DOHH2 (cell line): Measurements from ENCODE around the gene PELI2.

Experiments
- EZH2phosphoT487 ChIP-seq: fragments of 200-600 bp; sonication (generic); IDR thresholded peaks from 2 replicates; pipeline ENCODE4 v1.6.1; 2017; ENCODE audit warnings: borderline replicate concordance, mild to moderate bottlenecking, antibody characterized with exemption, low read length, moderate library complexity, mixed read lengths
- TF ChIP-seq, protein P1 (sequence below): fragments of 200-600 bp; sonication (generic); IDR thresholded peaks from one replicate; pipeline ENCODE4 v1.5.1; 2014; ENCODE audit warnings: antibody characterized with exemption, mild to moderate bottlenecking, low read depth, low read length; ENCODE audit not compliant: poor library complexity, severe bottlenecking

DNA sequence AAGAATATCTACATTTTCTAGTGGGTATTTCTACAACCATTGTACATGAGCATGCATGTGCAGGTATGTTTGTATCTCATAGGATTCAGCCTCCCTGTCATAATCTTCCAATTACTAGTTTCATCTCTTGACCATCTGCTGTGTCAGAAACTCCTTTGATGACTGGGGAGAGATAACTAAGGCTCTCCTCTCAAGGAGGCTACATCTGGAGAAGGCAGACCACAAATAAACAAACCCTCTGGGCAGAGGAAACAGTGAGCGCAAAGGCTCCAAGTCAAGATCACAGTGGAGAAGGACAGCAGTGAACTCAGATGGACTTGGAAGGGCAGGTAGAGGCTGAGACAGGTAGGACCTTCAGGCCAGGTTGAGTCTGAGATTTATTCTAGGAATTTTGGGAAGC lies 166.4 kb downstream of the PELI2 start:
- TF ChIP-seq, protein P1, sequence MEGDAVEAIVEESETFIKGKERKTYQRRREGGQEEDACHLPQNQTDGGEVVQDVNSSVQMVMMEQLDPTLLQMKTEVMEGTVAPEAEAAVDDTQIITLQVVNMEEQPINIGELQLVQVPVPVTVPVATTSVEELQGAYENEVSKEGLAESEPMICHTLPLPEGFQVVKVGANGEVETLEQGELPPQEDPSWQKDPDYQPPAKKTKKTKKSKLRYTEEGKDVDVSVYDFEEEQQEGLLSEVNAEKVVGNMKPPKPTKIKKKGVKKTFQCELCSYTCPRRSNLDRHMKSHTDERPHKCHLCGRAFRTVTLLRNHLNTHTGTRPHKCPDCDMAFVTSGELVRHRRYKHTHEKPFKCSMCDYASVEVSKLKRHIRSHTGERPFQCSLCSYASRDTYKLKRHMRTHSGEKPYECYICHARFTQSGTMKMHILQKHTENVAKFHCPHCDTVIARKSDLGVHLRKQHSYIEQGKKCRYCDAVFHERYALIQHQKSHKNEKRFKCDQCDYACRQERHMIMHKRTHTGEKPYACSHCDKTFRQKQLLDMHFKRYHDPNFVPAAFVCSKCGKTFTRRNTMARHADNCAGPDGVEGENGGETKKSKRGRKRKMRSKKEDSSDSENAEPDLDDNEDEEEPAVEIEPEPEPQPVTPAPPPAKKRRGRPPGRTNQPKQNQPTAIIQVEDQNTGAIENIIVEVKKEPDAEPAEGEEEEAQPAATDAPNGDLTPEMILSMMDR: no peak
- no peak for TF ChIP-seq EZH2phosphoT487
